ENCODE results near the gene SPRED3. TPM values are rescaled to one million over a fixed set of nuclear protein-coding genes. Genes with fewer than 3 reads are reported as not detected.

SPRED3 gene
- total and polyA plus RNA-seq, 9 of the 15 experiments (the other 6 are each of a cell fraction or from before 2014, with no cell fraction given), result 0.05 to 1.3 (median 0.36) TPM

GRCh38 chr19:38361633-38362075, 26.8 kb upstream of the SPRED3 start (continued):
- TF ChIP-seq SMAD1 (IDR thresholded peaks at IDR 0.05; ENCODE audit: low read depth, low read length, partially characterized antibody) (no peak), ARID4B (CRISPR knock-in tag; IDR thresholded peaks at IDR 0.05) (peak; percentile 14; the same call in 1 of the 2 replicates)

- in situ Hi-C loops (cut with MboI), result no loop called here
- peak overlapping the region in 1 of 2 experiments; percentile 86; a peak in 2 of 4 replicates for H3K9ac ChIP-seq (ENCODE audit: insufficient read depth in 1 of 2, low read depth in 2 of 2, low read length in 2 of 2)
- no TSS peak for BruUV-seq (replicated peaks)
- TF ChIP-seq ZMIZ1 (IDR thresholded peaks at IDR 0.05; ENCODE audit: low read depth in 2 of 2, low read length in 2 of 2), result 0 out of 4 replicates have a peak, but pooled peaks of 1 of the 2 experiments have one; percentile 11
- TF ChIP-seq RB1 (IDR thresholded peaks at IDR 0.05; ENCODE audit: low read depth), result peak; percentile 17; the same call in 1 of the 2 replicates
- peak; percentile 40 for TF ChIP-seq VEZF1 (CRISPR knock-in tag; IDR thresholded peaks at IDR 0.05)
- TF ChIP-seq ZNF384 (IDR thresholded peaks at IDR 0.05; ENCODE audit: low read depth, low read length), result 0 out of 2 replicates have a peak, but pooled peaks have one; percentile 19
- TF ChIP-seq ATF1 (CRISPR knock-in tag; IDR thresholded peaks at IDR 0.05), result no peak
- peak; percentile 26; the same call in 1 of the 2 replicates for TF ChIP-seq ATF1 (tag; IDR thresholded peaks at IDR 0.05)
- peak; percentile 25; the same call in 1 of the 2 replicates for TF ChIP-seq KLF1 (tag; IDR thresholded peaks at IDR 0.05)
Observed at GRCh38 chr19:38362076-38362945, 26.2 kb upstream of the SPRED3 start.

More at GRCh38 chr19:38362076-38362945, 26.2 kb upstream of the SPRED3 start:
- CTCF ChIA-PET (ENCODE audit: low intra/inter-chr PET ratio), result no interaction called here
- peak overlapping the region; percentile 98 for H2AFZ ChIP-seq (ENCODE audit: low read depth, low read length)
- H3K4me1 ChIP-seq (replicated peaks in 1 of 2; ENCODE audit: control insufficient read depth in 2 of 2, insufficient read depth in 2 of 2, low read length in 2 of 2), result peaks cover 10 to 26% of the 10 kb centered on the region in 2 experiments; a peak in 4 of 5 replicates
- ATAC-seq (peak; percentile 91), FAIRE-seq (peak; percentile 85), DNase-seq (ENCODE audit: extremely low read depth in 1 of 4, low spot score in 3 of 4) (peak; percentile 91 to 95 (median 92))
- H4K20me1 ChIP-seq (replicated peaks; ENCODE audit: control insufficient read depth, insufficient read depth, low read length), result peaks cover 10% of the 10 kb centered on the region; the same call in 1 of the 2 replicates
- intact Hi-C loops (cut with micrococcal nuclease), result no loop called here
- peaks cover 24 to 26% of the 10 kb centered on the region in 2 experiments for H3K27me3 ChIP-seq (ENCODE audit: control insufficient read depth in 2 of 2, insufficient read depth in 2 of 2, low read length in 2 of 2)
- no peak overlapping the region for H3K27ac ChIP-seq (ENCODE audit: extremely low read depth, low read depth, low read length)
- POLR2A ChIA-PET, result interaction anchor here (0.6 to 1.3 kb wide), 4 partner anchors 9 to 159 kb away, joined by 3 to 8 read pairs (median 3); partner anchors contain the start of gene PSMD8
- H3K4me3 ChIP-seq, result peak overlapping the region; percentile 64
- H3K36me3 ChIP-seq (ENCODE audit: control insufficient read depth, insufficient read depth, low read length), result no peaks in the 10 kb centered on the region
- no peaks in the 10 kb centered on the region for H3K9me1 ChIP-seq (ENCODE audit: control insufficient read depth, insufficient read depth, low read length)
- H3K79me2 ChIP-seq (ENCODE audit: control insufficient read depth, insufficient read depth, low read length), result no peaks in the 10 kb centered on the region
- under 1% methylated on average over 53 of the region's 68 CpGs for WGBS (ENCODE audit: insufficient coverage, low coverage, missing lambda C conversion rate)
- H3K4me2 ChIP-seq (ENCODE audit: insufficient read depth, low read length), result peak overlapping the region; percentile 91
- H3K9me3 ChIP-seq (replicated peaks; ENCODE audit: control insufficient read depth, insufficient read depth, low read depth, low read length), result no peaks in the 10 kb centered on the region
